ENCODE results near the gene FHIT. TPM values are rescaled to one million over a fixed set of nuclear protein-coding genes. Genes with fewer than 3 reads are reported as not detected.

FHIT gene
- polyA plus RNA-seq, 1 donor from 2014 or later, result 17.3 TPM

GRCh38 chr3:60053526-60054265 lies 1197.6 kb downstream of the FHIT start:
- no peak overlapping the region for H3K4me3 Mint-ChIP-seq
- no peaks in the 10 kb centered on the region for H3K27me3 Mint-ChIP-seq
- no peaks in the 10 kb centered on the region for H3K36me3 Mint-ChIP-seq
- peak overlapping the region in 1 of 3 donors; percentile 48 for H3K27ac Mint-ChIP-seq
- no peaks in the 10 kb centered on the region for H3K4me1 Mint-ChIP-seq
- peaks cover 0 to 14% (median 4%) of the 10 kb centered on the region in 3 donors for H3K9me3 Mint-ChIP-seq

DNA sequence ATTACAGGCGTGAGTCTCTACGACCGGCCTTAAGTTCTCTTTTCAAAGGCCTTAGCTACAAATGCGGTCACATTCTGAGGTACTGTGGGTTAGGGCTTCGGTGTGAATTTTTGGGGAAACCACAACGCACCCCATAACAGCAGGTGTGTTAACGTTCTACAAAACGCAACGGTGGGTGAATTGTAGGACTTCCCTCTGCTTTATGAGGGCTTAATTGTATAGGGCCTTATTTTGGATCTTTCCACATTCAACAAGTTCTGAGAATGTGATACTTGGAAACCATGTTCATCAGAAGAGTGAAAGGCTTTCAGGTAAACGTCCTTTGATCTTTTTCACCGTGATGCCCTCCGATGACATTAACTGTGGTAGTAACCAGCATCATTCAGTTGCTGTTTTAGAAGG lies 1202.8 kb downstream of the FHIT start:
- Mint-ChIP-seq H3K27me3 (peaks cover 3% of the 10 kb centered on the region), H3K27ac (peak overlapping the region in 1 of 3 donors; percentile 74), H3K9me3 (peaks cover 0 to 8% (median 1%) of the 10 kb centered on the region in 3 donors), H3K4me1 (no peaks in the 10 kb centered on the region), H3K4me3 (no peak overlapping the region), H3K36me3 (no peaks in the 10 kb centered on the region)

DNA sequence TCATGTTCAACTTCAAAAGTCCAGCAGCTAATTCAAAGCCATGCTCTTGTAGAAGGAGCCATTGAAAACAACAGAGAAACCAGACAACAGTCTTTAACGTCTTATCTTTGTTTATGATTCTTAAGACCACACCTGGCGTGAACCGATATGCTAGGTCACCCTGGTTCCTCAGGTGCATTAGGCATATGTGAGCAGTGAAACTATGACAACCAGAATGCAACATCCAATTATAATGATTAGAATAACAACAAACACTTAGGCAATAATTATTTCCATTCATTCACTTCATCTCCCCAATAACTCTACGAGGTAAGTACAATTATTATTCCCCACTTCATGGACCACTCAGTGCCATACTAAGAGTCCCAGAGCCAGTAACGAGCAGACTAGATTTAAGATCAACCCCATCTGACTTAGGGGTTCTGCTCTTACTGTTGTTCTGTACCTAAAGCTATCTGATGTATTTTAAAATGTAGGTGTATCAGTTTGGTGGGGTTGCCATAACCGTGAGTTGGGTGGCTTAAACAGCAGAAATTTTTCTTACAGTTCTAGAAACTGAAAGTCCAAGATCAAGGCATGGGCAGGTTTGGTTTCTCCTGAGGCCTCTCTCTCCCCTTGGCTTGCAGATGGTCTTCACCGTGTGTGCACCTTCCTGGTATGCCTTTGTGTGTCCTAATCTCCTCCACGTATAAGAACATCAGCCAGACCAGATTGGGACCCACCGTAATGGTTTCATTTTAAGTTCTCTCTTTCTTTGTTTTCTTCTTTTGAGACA lies 1203.6 kb downstream of the FHIT start:
- H3K9me3 Mint-ChIP-seq, result peaks cover 0 to 8% (median 1%) of the 10 kb centered on the region in 3 donors
- H3K4me3 Mint-ChIP-seq, result no peak overlapping the region
- peaks cover 3% of the 10 kb centered on the region for H3K27me3 Mint-ChIP-seq
- no peak overlapping the region for H3K27ac Mint-ChIP-seq
- H3K36me3 Mint-ChIP-seq, result no peaks in the 10 kb centered on the region
- H3K4me1 Mint-ChIP-seq, result no peaks in the 10 kb centered on the region

GRCh38 chr3:60046210-60046609 lies 1205.0 kb downstream of the FHIT start:
- peaks cover 0 to 8% (median 1%) of the 10 kb centered on the region in 3 donors for H3K9me3 Mint-ChIP-seq
- peaks cover 3% of the 10 kb centered on the region for H3K27me3 Mint-ChIP-seq
- no peaks in the 10 kb centered on the region for H3K36me3 Mint-ChIP-seq
- peak overlapping the region in 1 of 3 donors; percentile 17 for H3K27ac Mint-ChIP-seq
- no peaks in the 10 kb centered on the region for H3K4me1 Mint-ChIP-seq
- H3K4me3 Mint-ChIP-seq, result no peak overlapping the region

DNA sequence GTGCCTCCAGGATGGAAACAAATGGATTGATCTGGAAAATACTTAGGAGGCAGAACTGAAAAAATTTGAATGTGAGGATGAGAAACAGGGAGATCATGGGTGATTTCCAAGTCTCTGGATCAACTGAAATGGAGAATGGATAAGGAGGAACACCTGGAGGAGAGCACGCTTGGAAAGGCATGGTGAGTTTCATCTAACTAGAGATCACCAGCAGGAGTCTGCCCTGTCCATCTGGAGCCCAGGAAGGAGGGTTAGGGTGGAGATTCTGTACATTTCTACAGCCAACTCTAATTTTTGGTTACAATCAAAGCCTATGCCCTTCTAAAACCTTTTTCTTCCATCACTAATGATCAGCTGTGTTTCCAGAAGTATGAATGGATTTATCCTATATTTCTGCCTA lies 1205.6 kb downstream of the FHIT start:
- H3K4me1 Mint-ChIP-seq, result no peaks in the 10 kb centered on the region
- H3K27me3 Mint-ChIP-seq, result peaks cover 3% of the 10 kb centered on the region
- no peaks in the 10 kb centered on the region for H3K36me3 Mint-ChIP-seq
- H3K4me3 Mint-ChIP-seq, result no peak overlapping the region
- H3K9me3 Mint-ChIP-seq, result peaks cover 0 to 8% (median 1%) of the 10 kb centered on the region in 3 donors
- no peak overlapping the region for H3K27ac Mint-ChIP-seq

GRCh38 chr3:60036803-60037202 lies 1214.4 kb downstream of the FHIT start:
- Mint-ChIP-seq H3K4me1 (no peaks in the 10 kb centered on the region), H3K27me3 (no peaks in the 10 kb centered on the region), H3K4me3 (no peak overlapping the region), H3K9me3 (peaks cover 0 to 10% (median 4%) of the 10 kb centered on the region in 3 donors), H3K36me3 (no peaks in the 10 kb centered on the region), H3K27ac (peak overlapping the region in 1 of 3 donors; percentile 34)

DNA sequence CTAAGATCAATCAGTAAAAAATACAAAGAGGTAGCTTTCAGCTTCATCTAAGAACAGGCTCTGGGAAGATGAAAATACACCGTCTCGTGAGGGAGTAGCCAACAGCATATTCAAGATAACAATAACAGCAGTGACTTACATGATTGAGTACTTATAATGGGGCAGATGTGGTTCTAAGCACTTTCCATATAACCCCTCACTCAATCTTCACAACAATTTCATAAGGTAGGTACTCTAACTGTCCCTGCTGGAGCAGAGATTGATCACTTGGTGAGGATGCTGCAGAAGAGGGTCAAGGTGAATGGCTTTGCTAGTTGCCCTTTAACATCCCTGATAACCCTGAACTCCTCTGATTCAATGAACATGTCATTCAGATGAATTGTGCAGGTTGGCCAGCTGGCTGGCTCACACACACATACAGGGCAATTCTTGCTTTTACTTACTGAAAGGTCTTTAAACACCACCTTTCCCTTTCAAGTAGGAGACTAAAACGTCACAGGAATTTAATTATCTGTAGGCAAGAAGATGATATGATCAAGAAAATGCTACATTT lies 1217.3 kb downstream of the FHIT start:
- H3K27ac Mint-ChIP-seq, result no peak overlapping the region
- H3K9me3 Mint-ChIP-seq, result peaks cover 0 to 10% (median 5%) of the 10 kb centered on the region in 3 donors
- H3K36me3 Mint-ChIP-seq, result no peaks in the 10 kb centered on the region
- no peaks in the 10 kb centered on the region for H3K27me3 Mint-ChIP-seq
- H3K4me3 Mint-ChIP-seq, result no peak overlapping the region
- no peaks in the 10 kb centered on the region for H3K4me1 Mint-ChIP-seq

DNA sequence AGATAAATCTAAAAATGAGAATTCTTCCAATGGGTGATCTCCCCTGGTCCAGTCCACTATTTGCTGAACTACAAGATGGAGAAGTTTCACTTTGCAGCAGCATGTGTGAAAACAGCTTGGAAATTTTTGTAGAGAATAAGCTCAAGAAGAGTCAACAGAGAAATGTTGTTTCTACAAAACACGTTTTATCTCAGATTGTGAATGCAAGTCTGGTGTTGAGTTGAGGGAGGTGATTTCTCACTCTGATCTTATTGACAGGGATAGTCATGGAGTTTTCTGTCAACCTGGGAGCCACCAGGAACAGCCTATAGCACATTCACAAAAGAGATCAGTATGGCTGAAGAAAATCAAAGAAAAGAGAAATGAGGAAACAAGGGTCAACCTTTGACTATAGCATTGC lies 1220.3 kb downstream of the FHIT start:
- Mint-ChIP-seq H3K4me3 (no peak overlapping the region), H3K4me1 (no peaks in the 10 kb centered on the region), H3K27me3 (no peaks in the 10 kb centered on the region), H3K36me3 (no peaks in the 10 kb centered on the region), H3K9me3 (peaks cover 0 to 4% (median 4%) of the 10 kb centered on the region in 3 donors), H3K27ac (no peak overlapping the region)

GRCh38 chr3:60028233-60028632 lies 1223.0 kb downstream of the FHIT start:
- Mint-ChIP-seq H3K27me3 (no peaks in the 10 kb centered on the region), H3K9me3 (peaks cover 0 to 2% (median 0%) of the 10 kb centered on the region in 3 donors), H3K36me3 (no peaks in the 10 kb centered on the region), H3K4me3 (no peak overlapping the region), H3K4me1 (no peaks in the 10 kb centered on the region), H3K27ac (no peak overlapping the region)

- no peaks in the 10 kb centered on the region for H3K27me3 Mint-ChIP-seq
- H3K27ac Mint-ChIP-seq, result no peak overlapping the region
- H3K36me3 Mint-ChIP-seq, result no peaks in the 10 kb centered on the region
- H3K9me3 Mint-ChIP-seq, result peaks cover 0 to 2% (median 0%) of the 10 kb centered on the region in 3 donors
- no peaks in the 10 kb centered on the region for H3K4me1 Mint-ChIP-seq
- H3K4me3 Mint-ChIP-seq, result no peak overlapping the region
These were observed 1223.9 kb downstream of the FHIT start for GRCh38 chr3:60027335-60027734.

DNA sequence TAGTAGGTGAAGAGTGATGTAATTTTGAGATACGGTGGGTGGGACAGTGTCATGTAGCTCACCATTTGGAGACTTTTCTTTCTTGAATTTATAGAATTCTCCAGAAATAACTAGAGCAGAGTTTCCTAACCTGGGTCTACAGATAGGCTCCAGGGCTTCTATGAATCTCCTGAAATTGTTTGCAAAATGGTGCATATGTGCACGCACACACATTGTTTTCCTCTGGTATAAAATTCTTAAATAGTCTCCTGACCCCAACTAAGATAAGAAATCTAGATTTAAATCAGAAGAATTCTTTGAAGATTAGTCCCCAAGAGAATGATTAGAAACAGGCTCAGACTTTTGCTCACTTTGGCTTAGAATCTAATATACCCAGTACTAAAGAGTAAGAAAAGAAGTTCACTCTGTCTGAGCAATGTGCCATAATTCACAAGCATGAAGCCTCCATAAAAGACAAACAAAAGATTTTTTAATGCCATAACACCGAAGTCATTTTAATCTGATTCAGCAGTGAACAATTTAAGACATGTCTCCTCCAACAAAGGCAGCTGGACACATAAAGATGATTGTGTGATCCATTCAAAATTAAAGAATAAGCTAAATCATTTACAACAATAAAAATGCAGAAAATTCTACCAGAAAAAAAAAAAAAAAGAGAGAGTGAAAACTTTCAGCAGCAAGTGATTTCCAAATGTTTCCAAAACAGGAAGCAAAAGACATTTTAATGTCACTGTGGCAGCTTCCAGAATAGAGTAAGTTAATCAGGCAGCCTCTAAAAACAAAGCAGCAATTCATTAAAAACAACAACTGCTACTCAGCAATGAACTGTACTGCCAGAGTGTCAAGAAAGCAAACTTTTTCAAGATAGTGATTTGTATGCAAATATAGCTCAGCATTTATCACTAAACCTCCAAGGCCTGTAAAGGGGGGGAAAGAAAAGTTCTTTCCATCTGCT lies 1225.9 kb downstream of the FHIT start:
- Mint-ChIP-seq H3K4me1 (no peaks in the 10 kb centered on the region), H3K36me3 (no peaks in the 10 kb centered on the region), H3K9me3 (peaks cover 0 to 2% (median 0%) of the 10 kb centered on the region in 3 donors), H3K4me3 (no peak overlapping the region), H3K27ac (no peak overlapping the region), H3K27me3 (peaks cover 2% of the 10 kb centered on the region)

- peaks cover 2% of the 10 kb centered on the region for H3K27me3 Mint-ChIP-seq
- no peaks in the 10 kb centered on the region for H3K36me3 Mint-ChIP-seq
- no peaks in the 10 kb centered on the region for H3K9me3 Mint-ChIP-seq
- no peaks in the 10 kb centered on the region for H3K4me1 Mint-ChIP-seq
- H3K27ac Mint-ChIP-seq, result no peak overlapping the region
- H3K4me3 Mint-ChIP-seq, result no peak overlapping the region
These were observed 1226.9 kb downstream of the FHIT start for GRCh38 chr3:60024400-60024799.

DNA sequence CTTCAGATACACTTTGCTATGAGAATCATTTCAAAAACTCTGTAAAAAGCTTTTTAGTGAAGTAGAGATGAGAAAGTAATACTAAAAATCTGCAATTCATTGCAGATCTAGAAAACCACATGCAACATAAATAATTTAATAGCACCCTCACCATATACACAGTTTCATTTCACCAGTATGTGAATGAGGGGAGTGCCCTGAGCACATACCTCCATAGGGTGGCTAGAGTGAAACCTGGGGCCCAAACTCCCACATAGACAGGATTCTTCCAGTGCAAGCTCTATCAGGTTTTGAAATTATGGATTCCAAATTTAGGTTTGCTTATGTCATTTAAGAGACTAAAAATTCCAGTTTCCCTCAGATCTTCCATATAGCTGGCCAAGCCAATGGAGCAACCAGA lies 1228.1 kb downstream of the FHIT start:
- no peaks in the 10 kb centered on the region for H3K36me3 Mint-ChIP-seq
- H3K27me3 Mint-ChIP-seq, result peaks cover 2% of the 10 kb centered on the region
- peak overlapping the region in 2 of 3 donors; percentile 39 to 43 for H3K27ac Mint-ChIP-seq
- H3K4me3 Mint-ChIP-seq, result no peak overlapping the region
- no peaks in the 10 kb centered on the region for H3K9me3 Mint-ChIP-seq
- H3K4me1 Mint-ChIP-seq, result peaks cover 0 to 3% (median 0%) of the 10 kb centered on the region in 3 donors

DNA sequence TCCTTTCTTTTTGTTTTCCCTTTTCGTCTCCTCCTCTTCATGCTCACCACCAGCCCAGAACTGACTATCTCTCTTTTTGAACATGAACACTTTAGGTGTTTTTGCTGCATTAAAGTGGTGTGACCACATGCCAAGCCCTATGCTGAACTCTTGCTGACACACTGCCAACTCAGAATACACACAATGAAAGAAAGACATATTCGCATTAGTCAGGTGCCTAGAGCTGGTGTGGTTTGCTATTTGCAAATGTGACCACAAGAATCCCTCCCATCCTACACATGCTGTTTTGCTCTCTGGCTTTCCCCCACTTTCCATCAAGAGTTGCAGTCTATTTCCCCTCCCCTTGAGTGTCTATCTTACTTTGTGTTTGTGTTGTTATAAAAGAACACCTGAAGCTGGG lies 1233.6 kb downstream of the FHIT start:
- Mint-ChIP-seq H3K9me3 (no peaks in the 10 kb centered on the region), H3K4me1 (peaks cover 5 to 15% (median 6%) of the 10 kb centered on the region in 3 donors), H3K27ac (no peak overlapping the region)

More for the DNA sequence above, 1233.6 kb downstream of the FHIT start:
- Mint-ChIP-seq H3K4me3 (no peak overlapping the region), H3K36me3 (peaks cover 1% of the 10 kb centered on the region), H3K27me3 (peaks cover 2% of the 10 kb centered on the region)

All from IgD-negative memory B cell (primary cell).